NCI-H2171 treated with DMSO at 0.1 percent for 48 hours (cell line): ENCODE measurements around the gene PRSS21.

Experiments used
- DNase-seq: peaks from one replicate; lab custom pipeline; 2025; lab: John Stamatoyannopoulos, UW

Gene PRSS21

DNA sequence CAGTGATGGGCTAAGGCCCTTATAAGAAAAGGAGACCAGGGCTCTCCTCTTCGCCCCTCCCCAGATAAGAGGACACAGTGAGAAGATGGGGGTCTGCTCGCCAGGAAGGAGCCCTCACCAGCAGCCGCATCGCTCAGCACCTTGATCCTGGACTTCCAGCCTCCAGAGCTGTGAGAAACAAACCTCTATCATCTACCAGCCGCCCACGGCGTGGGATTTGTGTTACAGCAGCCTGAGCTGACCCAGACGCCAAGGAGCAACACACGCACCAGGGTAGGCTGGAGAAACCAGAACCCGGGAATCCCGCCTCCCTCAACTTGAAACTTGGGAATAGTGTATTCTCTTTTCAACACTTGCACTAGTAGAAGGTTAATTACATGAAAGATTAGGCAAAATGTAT, 8.9 kb downstream of the PRSS21 start:
- DNase-seq, result no peak

- DNase-seq, result no peak
Measured at GRCh38 chr16:2826591-2827373, 9.7 kb downstream of the PRSS21 start.

DNA sequence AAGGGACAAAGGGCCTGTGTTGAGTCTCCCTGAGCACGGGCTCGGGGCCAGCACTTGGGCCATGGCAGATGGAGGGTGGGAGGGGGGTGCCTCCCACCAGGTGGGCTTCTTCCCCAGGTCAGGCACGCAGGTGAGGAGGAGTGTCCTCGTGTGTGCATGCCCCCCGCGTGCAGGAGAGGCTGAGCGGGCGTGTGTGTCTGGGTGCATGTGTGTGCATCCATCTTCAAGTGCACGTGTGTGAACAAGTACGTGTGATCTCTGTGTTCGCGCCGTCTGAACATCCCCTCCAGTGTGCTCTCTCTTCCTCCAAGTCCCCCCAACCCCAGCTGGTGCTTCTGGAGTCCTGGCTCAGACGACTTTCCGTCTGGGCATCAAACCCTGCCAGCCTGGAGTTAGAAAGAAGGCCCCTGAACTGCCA, 10.3 kb downstream of the PRSS21 start:
- DNase-seq, result peak; percentile 38

DNA sequence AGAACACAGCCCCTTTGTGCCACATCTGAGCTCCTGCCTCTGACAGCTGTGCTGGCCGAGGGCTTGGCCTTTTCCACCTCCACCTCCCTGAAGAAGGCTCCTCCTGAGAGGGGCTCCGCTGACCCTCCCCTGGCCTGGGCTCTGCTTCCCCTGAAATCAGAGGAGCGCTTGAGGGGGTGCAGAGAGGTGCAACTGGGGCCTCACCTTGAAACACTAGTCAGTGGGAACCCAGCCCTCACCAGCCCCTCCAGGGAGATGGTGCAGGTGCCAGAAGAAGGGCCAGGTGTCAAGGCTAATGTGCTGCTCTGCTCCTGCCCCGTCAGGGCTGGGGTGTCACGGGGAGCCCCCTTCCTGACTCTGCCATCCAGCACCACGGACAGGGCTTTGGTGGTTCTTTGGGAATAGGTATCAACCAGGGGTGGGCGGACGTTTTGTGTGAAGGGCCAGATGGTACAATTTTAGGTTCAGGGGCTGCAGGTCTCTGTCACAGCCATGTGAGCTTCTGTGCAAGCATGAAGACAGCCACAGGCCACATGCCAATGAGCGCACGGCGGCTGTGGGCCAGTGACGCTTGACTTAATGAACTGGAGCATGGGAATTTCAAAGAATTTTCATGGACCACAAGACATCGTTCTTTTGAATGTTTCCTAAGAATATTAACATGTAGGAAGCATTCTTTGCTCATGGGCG, 10.9 kb downstream of the PRSS21 start:
- no peak for DNase-seq

DNA sequence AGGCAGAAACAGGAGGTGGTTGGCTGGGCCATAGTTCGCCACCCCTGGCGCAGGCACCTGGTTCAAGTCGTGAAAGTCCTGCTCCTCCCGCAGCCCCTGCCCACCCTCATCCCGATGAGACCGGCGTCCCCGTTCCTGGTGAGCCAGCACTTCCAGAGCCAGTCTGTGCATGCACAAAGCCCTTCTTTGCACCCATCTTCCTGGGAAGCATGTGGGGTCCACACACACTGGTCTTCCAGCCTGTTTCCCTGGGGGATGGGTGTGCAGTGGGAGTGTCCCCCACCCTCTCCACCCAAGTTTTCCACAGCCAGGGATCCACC, 11.4 kb downstream of the PRSS21 start:
- DNase-seq, result no peak

DNA sequence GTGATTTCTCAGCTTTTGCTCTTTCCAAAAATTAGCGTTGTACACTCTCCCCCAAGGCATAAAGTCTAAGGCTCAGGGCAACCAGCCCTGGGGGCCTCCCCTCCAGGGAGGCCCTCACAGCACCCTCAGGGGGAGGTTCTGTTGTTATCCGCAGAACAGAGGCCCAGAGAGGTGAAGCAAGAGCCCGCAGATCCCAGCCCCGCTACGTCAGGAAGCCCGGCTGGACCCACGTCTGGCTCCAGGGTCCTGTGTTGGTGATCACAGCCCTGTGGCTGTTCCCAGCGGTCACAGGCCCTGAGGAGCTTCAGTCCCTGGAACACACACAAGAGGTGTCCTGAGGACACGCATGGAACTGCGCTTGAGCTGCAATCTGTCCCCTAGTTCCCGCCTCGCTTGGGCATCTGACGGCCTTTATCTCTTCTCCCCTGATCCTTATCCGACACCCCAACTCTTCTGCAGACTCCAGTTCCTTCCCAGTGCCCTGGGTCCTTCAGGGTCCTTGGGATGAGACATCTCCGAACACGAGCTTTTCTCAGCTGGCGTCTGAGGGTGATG, 11.9 kb downstream of the PRSS21 start:
- DNase-seq, result no peak

DNA sequence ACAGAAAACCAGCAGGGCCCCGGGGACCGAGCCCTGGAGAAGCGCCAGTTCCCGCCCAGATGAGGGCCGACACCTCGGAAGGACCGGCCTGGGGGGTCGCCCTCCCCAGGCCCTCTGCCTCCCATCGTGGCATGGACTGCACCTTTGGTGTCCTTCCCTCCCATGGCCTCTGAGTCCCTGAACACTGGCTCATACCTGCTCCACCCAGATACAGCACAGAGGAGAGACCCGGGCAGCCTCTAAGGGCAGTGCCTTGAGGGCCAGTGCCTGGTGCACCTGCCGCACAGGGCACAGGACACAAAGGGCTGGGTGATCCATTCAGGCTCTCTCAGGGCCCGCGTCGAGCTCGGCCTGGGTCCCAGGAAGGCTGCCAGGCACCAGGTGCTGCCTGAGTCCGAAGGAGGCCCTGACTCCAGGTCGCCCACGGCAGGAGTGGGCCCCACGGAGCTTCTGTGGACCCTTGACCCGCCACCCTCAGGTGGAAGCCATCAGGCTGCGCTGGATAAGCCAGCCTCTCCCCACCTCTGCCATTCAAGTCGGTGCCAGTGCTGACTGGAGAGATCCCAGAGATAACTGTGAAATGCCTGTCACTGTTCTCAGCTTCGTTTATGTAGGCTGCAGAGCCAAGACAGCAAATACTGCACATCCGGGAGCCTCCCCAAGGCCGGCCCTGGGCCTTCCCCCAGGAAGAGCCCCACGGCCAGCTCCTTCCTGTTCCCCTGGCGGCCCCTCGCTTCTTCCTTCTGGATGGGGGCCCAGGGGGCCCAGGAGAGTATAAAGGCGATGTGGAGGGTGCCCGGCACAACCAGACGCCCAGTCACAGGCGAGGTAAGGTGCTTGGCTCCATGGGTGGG, 12.7 kb downstream of the PRSS21 start, which contains the start of gene ZG16B:
TSS of gene ZG16B (plus strand) at position 803 of the 854 bp plus-strand sequence. CDS start 139 bp downstream, outside the sequence.
- DNase-seq, result no peak

- no peak for DNase-seq
Measured at GRCh38 chr16:2830355-2830695, 13.3 kb downstream of the PRSS21 start.

- DNase-seq, result no peak
Measured at GRCh38 chr16:2831203-2831602, 14.2 kb downstream of the PRSS21 start.

GRCh38 chr16:2833776-2834175, 16.7 kb downstream of the PRSS21 start:
- DNase-seq, result no peak

GRCh38 chr16:2834968-2835367, 17.9 kb downstream of the PRSS21 start:
- no peak for DNase-seq

DNA sequence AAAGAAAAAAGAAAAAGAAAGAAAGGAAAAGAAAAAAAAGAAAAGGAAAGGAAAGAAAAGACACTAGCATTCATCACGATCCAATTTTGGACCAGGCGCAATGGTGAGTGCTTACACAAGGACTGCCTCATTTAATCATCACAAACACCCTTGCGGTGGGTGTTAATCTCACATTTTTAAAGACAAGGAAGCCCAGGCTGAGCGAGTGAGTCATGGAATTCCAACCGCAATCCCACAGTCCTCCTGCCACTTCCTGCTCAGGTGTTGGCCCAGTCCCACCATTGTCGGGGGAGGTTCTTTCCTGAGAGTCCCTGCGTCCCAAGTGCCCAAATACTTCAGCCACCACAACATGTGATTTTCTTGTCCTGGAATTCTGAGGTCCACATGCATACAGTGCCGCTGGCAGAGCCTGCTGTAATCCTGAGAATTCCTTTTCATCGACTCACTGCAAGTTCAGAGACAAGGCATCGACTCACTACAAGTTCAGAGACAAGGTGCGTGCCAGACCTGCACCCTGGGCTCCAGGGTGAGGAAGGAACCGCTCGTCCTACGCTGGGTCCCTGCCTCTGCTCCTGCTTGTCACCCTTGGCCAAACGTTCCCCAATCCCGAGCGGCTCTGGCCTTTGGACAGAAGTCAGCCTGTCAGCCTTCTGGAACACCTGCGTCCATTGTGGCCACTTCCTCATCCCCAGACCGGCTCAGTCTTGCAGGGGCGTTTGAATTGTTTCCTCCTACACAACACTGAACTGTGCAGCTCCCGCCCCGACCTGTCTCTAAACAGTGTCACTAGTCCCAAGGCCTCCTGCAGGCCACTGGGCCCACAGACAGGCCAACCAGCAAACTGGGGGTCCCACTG, 18.8 kb downstream of the PRSS21 start:
- no peak for DNase-seq

GRCh38 chr16:2836646-2837508, 19.8 kb downstream of the PRSS21 start:
- no peak for DNase-seq

DNA sequence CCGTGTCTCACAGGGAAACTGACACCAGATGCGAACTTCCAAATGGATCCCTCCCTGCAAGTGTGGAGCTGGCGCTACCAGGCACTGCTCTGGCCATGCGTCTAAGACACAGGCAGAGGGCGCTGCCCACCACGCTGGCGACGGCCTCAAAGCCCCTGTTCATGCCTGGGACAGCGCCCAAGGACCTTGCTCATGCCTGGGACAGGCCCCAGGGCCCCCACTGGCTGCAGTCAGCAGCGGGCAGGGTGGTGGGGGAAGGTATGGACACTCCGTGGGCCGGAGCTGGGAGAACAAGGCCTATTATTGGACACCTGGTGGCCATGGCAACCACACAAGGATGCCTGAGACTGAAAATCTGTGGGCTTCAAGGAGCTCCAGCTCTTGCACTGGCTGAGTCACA, 21.9 kb downstream of the PRSS21 start:
- DNase-seq, result no peak

DNA sequence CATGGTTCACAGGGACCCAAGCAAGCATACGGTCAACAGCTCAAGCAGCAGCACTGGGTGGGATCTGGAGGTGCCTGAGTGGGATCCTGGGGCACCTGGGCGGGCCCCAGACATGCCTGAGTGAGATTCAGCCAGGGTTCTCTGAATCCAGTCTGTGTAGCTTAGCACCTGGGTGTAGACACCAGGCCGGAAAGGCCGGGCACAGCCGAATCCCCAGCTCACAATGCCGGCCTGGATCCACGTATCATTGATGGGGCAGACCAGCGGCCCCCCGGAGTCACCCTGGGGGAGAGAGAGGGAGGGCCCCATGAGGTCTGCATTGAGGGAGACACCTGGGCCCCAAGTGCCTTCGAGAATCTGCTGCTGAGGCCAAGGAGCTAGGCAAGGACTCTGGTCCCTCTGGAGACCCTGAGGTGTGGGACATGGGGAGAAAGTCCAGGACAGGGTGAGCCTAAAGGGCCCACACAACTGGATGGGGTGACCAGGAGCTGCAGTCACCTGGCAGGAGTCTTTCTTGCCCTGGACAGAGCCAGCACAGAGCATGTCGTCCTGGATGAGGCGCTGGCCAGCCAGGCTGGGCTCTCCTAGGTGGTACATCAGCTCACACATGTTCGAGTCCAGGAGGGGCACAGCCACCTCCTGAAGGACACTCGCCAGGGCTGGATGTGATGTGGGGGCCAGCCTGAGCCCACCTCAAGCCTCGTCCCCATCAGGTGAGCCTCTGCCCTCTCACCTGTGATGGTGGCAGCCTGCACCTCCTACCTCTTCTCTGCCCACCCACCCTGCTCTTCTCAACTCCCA, 22.8 kb downstream of the PRSS21 start:
- DNase-seq, result no peak

GRCh38 chr16:2840914-2841313, 23.9 kb downstream of the PRSS21 start:
- DNase-seq, result no peak

DNA sequence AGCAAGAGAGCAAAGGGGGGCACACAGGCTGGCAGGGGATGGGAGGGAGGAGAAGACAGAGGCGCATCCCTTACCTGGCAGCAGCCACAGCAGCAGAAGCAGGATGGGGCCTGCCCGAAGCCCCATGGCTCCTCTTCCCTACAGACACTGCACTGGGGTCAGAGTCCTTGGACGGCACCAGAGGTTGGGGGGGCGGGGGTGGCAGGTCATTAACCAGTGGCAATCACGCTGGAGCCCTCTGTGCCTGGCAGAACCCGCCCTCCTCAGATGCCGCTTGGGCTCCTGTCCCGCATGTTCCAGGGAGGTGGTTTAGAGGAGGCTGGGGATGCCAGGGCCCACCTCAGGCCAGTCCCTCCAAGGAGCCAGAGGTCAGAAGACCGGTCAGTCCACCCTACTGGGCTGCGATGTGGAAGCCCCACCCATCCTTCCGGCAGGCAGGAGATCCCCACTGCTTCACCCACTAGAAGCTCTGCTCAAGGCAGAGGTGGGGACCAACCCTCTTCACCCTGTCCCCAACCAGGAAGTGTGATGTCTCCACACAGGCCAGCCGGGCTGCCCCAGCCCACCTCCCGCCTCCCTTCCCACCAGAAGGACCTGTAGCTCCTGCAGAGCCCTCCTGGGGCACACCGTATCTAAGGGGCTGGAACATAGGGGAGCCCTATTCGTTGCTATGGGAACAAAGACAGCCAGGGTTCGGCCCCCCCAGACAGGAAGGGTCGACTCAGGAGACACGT, 24.7 kb downstream of the PRSS21 start:
- DNase-seq, result no peak

DNA sequence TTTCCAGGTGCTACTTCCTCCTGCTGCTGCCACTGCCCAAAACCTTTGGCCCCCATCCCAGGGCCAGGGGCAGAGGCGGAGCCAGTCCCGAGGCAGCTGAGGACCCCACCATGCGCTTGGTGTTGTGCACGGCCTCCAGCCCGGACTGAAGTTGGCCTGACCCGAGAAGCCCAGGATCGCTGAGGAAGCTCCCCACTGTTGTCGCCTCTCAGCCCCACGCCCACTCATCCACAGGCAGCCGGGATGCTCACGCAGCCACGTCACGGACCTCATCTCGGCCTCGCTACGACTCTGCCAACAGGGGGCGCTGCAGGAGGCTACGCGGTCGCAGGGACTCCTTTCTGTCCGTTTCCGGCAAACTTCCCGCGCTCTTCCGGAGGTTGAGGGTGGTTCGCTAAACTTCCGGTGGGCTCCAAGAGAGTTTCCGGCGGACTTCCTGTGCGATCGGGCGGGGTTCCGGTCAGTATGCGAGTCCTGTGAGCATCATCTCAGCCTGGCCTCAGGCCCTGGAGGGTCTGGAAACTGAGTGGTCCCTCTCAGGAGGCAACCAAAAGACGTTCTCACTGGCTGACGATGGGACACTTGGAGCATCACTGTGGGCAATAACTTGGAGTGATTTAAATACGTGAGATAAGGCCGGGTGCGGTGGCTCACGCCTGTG, 25.4 kb downstream of the PRSS21 start:
- DNase-seq, result no peak
